Body of pancreas (tissue), 4 donors: ENCODE data around the gene ALS2CL. TPM values are rescaled to one million over a fixed set of nuclear protein-coding genes. Genes with fewer than 3 reads are reported as not detected.

Experiments
- ATAC-seq: fragments of 150-250 bp; one replicate; pipeline ENCODE4 v1.9.1; 2016
- DNase-seq, 4 donors: peaks; one replicate each; pipeline ENCODE4 v3.0.0-alpha.2; 2019
- H3K27ac ChIP-seq, 4 donors: fragments of 200-600 bp; sonication (generic); 1 replicate in 3 of 4; 2 replicates in 1 of 4; pipeline versions ENCODE4 v1.5.1 to v1.6.1; 2016 to 2019; ENCODE audit warnings: mild to moderate bottlenecking in 1 of 4, mixed read lengths in 1 of 4, moderate library complexity in 1 of 4
- H3K27me3 ChIP-seq, 2 donors: fragments of 200-600 bp; sonication (generic); one replicate each; pipeline ENCODE4 v1.6.0; 2016; ENCODE audit warnings: mild to moderate bottlenecking in 1 of 2
- H3K36me3 ChIP-seq, 2 donors: fragments of 200-600 bp; sonication (generic); replicated peaks in 1 of 2; 2 replicates each; pipeline ENCODE4 v1.5.1; 2016; ENCODE audit warnings: low read depth in 2 of 2; ENCODE audit not compliant: insufficient read depth in 1 of 2
- H3K4me1 ChIP-seq: fragments of 200-600 bp; sonication (generic); one replicate; pipeline ENCODE4 v1.6.0; 2016
- H3K4me3 ChIP-seq, 2 donors: fragments of 200-600 bp; sonication (generic); 1 replicate in 1 of 2; 2 replicates in 1 of 2; pipeline ENCODE4 v1.5.1; 2016 to 2019
- H3K9me3 ChIP-seq, 3 donors: fragments of 200-600 bp; sonication (generic); 1 replicate in 2 of 3; 2 replicates in 1 of 3; pipeline ENCODE4 v1.5.1; 2016
- CTCF ChIP-seq, 7 experiments: fragments of 450-650 bp in 4 of 7; fragments of 200-600 bp in 3 of 7; sonication (generic) in 3 of 7; IDR thresholded peaks; one replicate each; pipeline ENCODE4 v1.5.1; 2016 to 2019; ENCODE audit warnings: antibody characterized with exemption in 7 of 7
- POLR2A ChIP-seq, 3 donors: fragments of 450-650 bp; IDR thresholded peaks; one replicate each; pipeline ENCODE4 v1.6.1; 2016; ENCODE audit warnings: antibody characterized with exemption in 3 of 3, mild to moderate bottlenecking in 2 of 3
- WGBS, 2 donors: methylation state at CpG; one replicate each; pipeline ENCODE4 v1.1.5; 2017; 5-methylcytosine and 5-hydroxymethylcytosine counted together
- intact Hi-C: fragments of 100-400 bp; cut with DNase I; formaldehyde crosslinking; loops from one replicate; pipeline ENCODE4 v1.15.1; 2023
- total RNA-seq, 2 donors: library from RNA; depleted of rRNA; stranded (reverse); fragments of >200 nt; gene quantifications; one replicate each; pipeline ENCODE4 v1.1.0, GENCODE V29; 2016

Gene ALS2CL
- total RNA-seq, 2 donors from 2014 or later = 30.3 to 48.5 TPM

- no peak for DNase-seq
- Histone ChIP-seq H3K9me3 (no peaks in the 10 kb centered on the region), H3K4me3 (no peak overlapping the region), H3K27me3 (no peaks in the 10 kb centered on the region), H3K27ac (no peak overlapping the region), H3K36me3 (no peaks in the 10 kb centered on the region), H3K4me1 (peaks cover 4% of the 10 kb centered on the region)
- WGBS, 2 donors = 88 to 94% methylated on average over 20 of the region's 20 CpGs
- ATAC-seq = no peak
- intact Hi-C loops = no loop called here
- TF ChIP-seq CTCF (IDR thresholded peaks at IDR 0.05) (no peak), POLR2A (IDR thresholded peaks at IDR 0.05) (no peak)
Measured at GRCh38 chr3:46736006-46736872, 42.8 kb upstream of the ALS2CL start.

- DNase-seq = no peak
- Histone ChIP-seq H3K36me3 (no peaks in the 10 kb centered on the region), H3K4me3 (no peak overlapping the region), H3K9me3 (no peaks in the 10 kb centered on the region), H3K27ac (no peak overlapping the region), H3K4me1 (peaks cover 12% of the 10 kb centered on the region), H3K27me3 (no peaks in the 10 kb centered on the region)
- intact Hi-C loops = no loop called here
- no peak for TF ChIP-seq POLR2A (IDR thresholded peaks at IDR 0.05)
- TF ChIP-seq CTCF (IDR thresholded peaks at IDR 0.05) = no peak
- no peak for ATAC-seq
- 63 to 82% methylated on average over 4 of the region's 4 CpGs for WGBS, 2 donors
Measured at GRCh38 chr3:46734773-46735172, 41.3 kb upstream of the ALS2CL start.

GRCh38 chr3:46733026-46733800 is 39.7 kb upstream of the ALS2CL start:
- Histone ChIP-seq H3K27me3 (no peaks in the 10 kb centered on the region), H3K36me3 (no peaks in the 10 kb centered on the region), H3K4me3 (no peak overlapping the region), H3K9me3 (no peaks in the 10 kb centered on the region), H3K27ac (no peak overlapping the region), H3K4me1 (peaks cover 12% of the 10 kb centered on the region)
- TF ChIP-seq CTCF (IDR thresholded peaks at IDR 0.05) = no peak
- ATAC-seq (no peak), DNase-seq (no peak)
- intact Hi-C loops = no loop called here
- WGBS, 2 donors = 80 to 81% methylated on average over 8 to 9 of the region's 9 CpGs

- intact Hi-C loops = no loop called here
- ATAC-seq = no peak
- TF ChIP-seq CTCF (IDR thresholded peaks at IDR 0.05) = no peak
- TF ChIP-seq POLR2A (IDR thresholded peaks at IDR 0.05) = no peak
- H3K27ac ChIP-seq = no peak overlapping the region
- DNase-seq = no peak
- H3K36me3 ChIP-seq = no peaks in the 10 kb centered on the region
- no peaks in the 10 kb centered on the region for H3K27me3 ChIP-seq
- peaks cover 8% of the 10 kb centered on the region for H3K4me1 ChIP-seq
- no peak overlapping the region for H3K4me3 ChIP-seq
- WGBS, 2 donors = 85 to 89% methylated on average over 3 of the region's 3 CpGs
- no peaks in the 10 kb centered on the region for H3K9me3 ChIP-seq
Measured at GRCh38 chr3:46731795-46732194, 38.3 kb upstream of the ALS2CL start.
